Sigmoid colon (tissue), 7 donors: ENCODE data around the gene ANP32D. TPM values are rescaled to one million over a fixed set of nuclear protein-coding genes. Genes with fewer than 3 reads are reported as not detected.
"Not testable (repeated sequence)": the region's sequence is repeated elsewhere in the genome, so short reads cannot be mapped to it uniquely, and the experiment has no call there.

Experiments
- DNase-seq: peaks from one replicate; pipeline ENCODE4 v3.0.0-alpha.2; 2019
- H3K27ac ChIP-seq, 4 donors: fragments of 200-600 bp; sonication (generic); one replicate each; pipeline ENCODE4 v1.5.1; 2016 to 2019; ENCODE audit warnings: mild to moderate bottlenecking in 1 of 4
- H3K27me3 ChIP-seq, 3 donors: fragments of 200-600 bp; sonication (generic); one replicate each; pipeline ENCODE4 v1.5.1; 2019; ENCODE audit warnings: mild to moderate bottlenecking in 1 of 3
- H3K36me3 ChIP-seq, 4 donors: fragments of 200-600 bp; sonication (generic); one replicate each; pipeline ENCODE4 v1.5.1; 2016 to 2019
- H3K4me1 ChIP-seq, 4 donors: fragments of 200-600 bp; sonication (generic); one replicate each; pipeline ENCODE4 v1.5.1; 2017 to 2019
- H3K4me3 ChIP-seq, 4 donors: fragments of 200-600 bp; sonication (generic); one replicate each; pipeline ENCODE4 v1.5.1; 2017 to 2019; ENCODE audit warnings: mild to moderate bottlenecking in 2 of 4, moderate library complexity in 1 of 4
- H3K9me3 ChIP-seq, 4 donors: fragments of 200-600 bp in 3 of 4; sonication (generic) in 3 of 4; one replicate each; pipeline versions ENCODE4 v1.5.1 to v1.6.1; 2013 to 2019
- CTCF ChIP-seq, 4 experiments: fragments of 450-650 bp in 3 of 4; fragments of 200-600 bp in 1 of 4; IDR thresholded peaks; one replicate each; pipeline ENCODE4 v1.5.1; 2016 to 2019; ENCODE audit warnings: antibody characterized with exemption in 4 of 4, mild to moderate bottlenecking in 3 of 4, moderate library complexity in 2 of 4
- EP300 ChIP-seq, 4 donors: sonication (generic); formaldehyde crosslinking; IDR thresholded peaks; one replicate each; pipeline ENCODE4 v1.6.1; 2017; ENCODE audit warnings: antibody characterized with exemption in 4 of 4
- POLR2A ChIP-seq, 2 donors: fragments of 450-650 bp; IDR thresholded peaks; one replicate each; pipeline ENCODE4 v1.6.1; 2016; ENCODE audit warnings: antibody characterized with exemption in 2 of 2, mild to moderate bottlenecking in 2 of 2, moderate library complexity in 2 of 2
- POLR2AphosphoS5 ChIP-seq, 4 donors: sonication (generic); formaldehyde crosslinking; IDR thresholded peaks; one replicate each; pipeline ENCODE4 v1.6.1; 2017; ENCODE audit warnings: antibody characterized with exemption in 4 of 4
- WGBS, 2 donors: extraction: QIAGEN DNeasy Blood & Tissue Kit; methylation state at CpG; one replicate each; pipeline ENCODE4 v1.1.7; 2013; 5-methylcytosine and 5-hydroxymethylcytosine counted together
- intact Hi-C: fragments of 100-400 bp; cut with DNase I; formaldehyde crosslinking; loops from one replicate; pipeline ENCODE4 v1.15.1; 2023
- polyA plus RNA-seq, 3 donors: library from polyadenylated mRNA; stranded (reverse); fragments of 200-250 nt; gene quantifications; one replicate each; pipeline ENCODE4 v1.2.3, GENCODE V29; 2013
- total RNA-seq, 4 donors: library from RNA; depleted of rRNA; stranded (reverse); fragments of >200 nt; gene quantifications; one replicate each; pipeline ENCODE4 v1.1.0, GENCODE V29; 2016
- donor health status: healthy with polysubstance abuse.
- donor health status: Bipolar disorder and iron deficiency.
- donor health status: healthy.

The ANP32D gene
- total and polyA plus RNA-seq, 7 donors: 0.82 to 3.9 (median 1.9) TPM; not detected in 4

GRCh38 chr12:48506836-48507235 lies 34.5 kb downstream of the ANP32D start:
- H3K9me3 ChIP-seq, DNase-seq, H3K4me3 ChIP-seq, H3K27me3 ChIP-seq, H3K36me3 ChIP-seq, H3K27ac ChIP-seq, intact Hi-C loops, H3K4me1 ChIP-seq: not testable (repeated sequence)
- WGBS, 2 donors: 74 to 77% methylated on average over 2 of the region's 2 CpGs

GRCh38 chr12:48508987-48509386 lies 36.6 kb downstream of the ANP32D start:
- TF ChIP-seq POLR2AphosphoS5 (IDR thresholded peaks at IDR 0.05): no peak
- no peak for TF ChIP-seq EP300 (IDR thresholded peaks at IDR 0.05)
- no peak for TF ChIP-seq POLR2A (IDR thresholded peaks at IDR 0.05)
- no peak for TF ChIP-seq CTCF (IDR thresholded peaks at IDR 0.05)
- Histone ChIP-seq H3K4me3 (no peak overlapping the region), H3K9me3 (no peaks in the 10 kb centered on the region), H3K27me3 (no peaks in the 10 kb centered on the region), H3K36me3 (no peaks in the 10 kb centered on the region), H3K27ac (no peak overlapping the region), H3K4me1 (no peaks in the 10 kb centered on the region)
- intact Hi-C loops: no loop called here
- DNase-seq: no peak
- WGBS, 2 donors: 64 to 81% methylated on average over 2 of the region's 2 CpGs

GRCh38 chr12:48510111-48510510 lies 37.8 kb downstream of the ANP32D start:
- no peaks in the 10 kb centered on the region for H3K36me3 ChIP-seq
- no peak overlapping the region for H3K4me3 ChIP-seq
- intact Hi-C loops: no loop called here
- TF ChIP-seq CTCF (IDR thresholded peaks at IDR 0.05) (no peak), POLR2AphosphoS5 (IDR thresholded peaks at IDR 0.05) (no peak)
- no peaks in the 10 kb centered on the region for H3K9me3 ChIP-seq
- H3K27me3 ChIP-seq: no peaks in the 10 kb centered on the region
- H3K4me1 ChIP-seq: no peaks in the 10 kb centered on the region
- no peak overlapping the region for H3K27ac ChIP-seq
- WGBS, 2 donors: 22 to 62% methylated on average over 1 of the region's 1 CpG
- DNase-seq: no peak

GRCh38 chr12:48512855-48513254 lies 40.5 kb downstream of the ANP32D start:
- Histone ChIP-seq H3K27me3 (no peaks in the 10 kb centered on the region), H3K4me3 (no peak overlapping the region), H3K27ac (no peak overlapping the region), H3K9me3 (no peaks in the 10 kb centered on the region), H3K36me3 (no peaks in the 10 kb centered on the region), H3K4me1 (no peaks in the 10 kb centered on the region)
- 54 to 74% methylated on average over 2 of the region's 2 CpGs for WGBS, 2 donors
- no peak for DNase-seq
- TF ChIP-seq EP300 (IDR thresholded peaks at IDR 0.05) (no peak), CTCF (IDR thresholded peaks at IDR 0.05) (no peak), POLR2AphosphoS5 (IDR thresholded peaks at IDR 0.05) (no peak), POLR2A (IDR thresholded peaks at IDR 0.05) (no peak)
- intact Hi-C loops: no loop called here

GRCh38 chr12:48514728-48515127 lies 42.4 kb downstream of the ANP32D start:
- Histone ChIP-seq H3K4me3 (no peak overlapping the region), H3K27ac (no peak overlapping the region), H3K4me1 (no peaks in the 10 kb centered on the region), H3K27me3 (no peaks in the 10 kb centered on the region), H3K9me3 (no peaks in the 10 kb centered on the region), H3K36me3 (no peaks in the 10 kb centered on the region)
- 92 to 95% methylated on average over 1 of the region's 1 CpG for WGBS, 2 donors
- no peak for DNase-seq
- TF ChIP-seq CTCF (IDR thresholded peaks at IDR 0.05): no peak
- no peak for TF ChIP-seq POLR2AphosphoS5 (IDR thresholded peaks at IDR 0.05)
- no peak for TF ChIP-seq EP300 (IDR thresholded peaks at IDR 0.05)
- intact Hi-C loops: no loop called here

GRCh38 chr12:48520381-48520780 lies 48.0 kb downstream of the ANP32D start:
- H3K27ac ChIP-seq, H3K27me3 ChIP-seq, DNase-seq, intact Hi-C loops, H3K4me1 ChIP-seq, H3K4me3 ChIP-seq, H3K9me3 ChIP-seq, H3K36me3 ChIP-seq: not testable (repeated sequence)
- WGBS, 2 donors: 90 to 93% methylated on average over 24 of the region's 24 CpGs

Other genes with a start within 250 kb of the ANP32D start
- gene ZNF641, start 121.6 kb upstream of the ANP32D start, total RNA-seq: 10 to 100 TPM; 16.6 to 28.5 (median 24.7) TPM
- gene ZNF641, start 121.6 kb upstream of the ANP32D start, polyA plus RNA-seq: 1 to 10 TPM; 3.0 to 6.6 (median 4.2) TPM
- gene C12orf54, start 9.9 kb downstream of the ANP32D start, total RNA-seq: 1 to 10 TPM in 2 of 4 donors, not detected in 2; 1.2 to 8.3 TPM
- under 1 TPM in 1 of 3 donors, not detected in 2; 0.28 TPM for gene C12orf54, start 9.9 kb downstream of the ANP32D start, polyA plus RNA-seq
- gene OR8S1, start 53.1 kb downstream of the ANP32D start, total RNA-seq: not detected
- gene OR8S1, start 53.1 kb downstream of the ANP32D start, polyA plus RNA-seq: not detected
- gene LALBA, start 97.5 kb downstream of the ANP32D start, total RNA-seq: not detected
- gene LALBA, start 97.5 kb downstream of the ANP32D start, polyA plus RNA-seq: not detected
- 10 to 100 TPM; 28.2 to 63.0 (median 37.0) TPM for gene KANSL2, start 209.7 kb downstream of the ANP32D start, total RNA-seq
- 10 to 100 TPM; 13.2 to 26.2 (median 14.8) TPM for gene KANSL2, start 209.7 kb downstream of the ANP32D start, polyA plus RNA-seq
- 10 to 100 TPM; 20.7 to 29.2 (median 23.9) TPM for gene CCNT1, start 244.1 kb downstream of the ANP32D start, total RNA-seq
- gene CCNT1, start 244.1 kb downstream of the ANP32D start, polyA plus RNA-seq: 1 to 10 TPM; 3.0 to 7.9 (median 3.7) TPM